Inflammatory macrophage (primary cell): Measurements from ENCODE around the gene NSD2.
A peak's percentile ranks its signal among the peaks of the same experiment; 100 is the strongest.

Experiments
- DNase-seq, 2 donors: peaks; one replicate each; pipeline ENCODE4 v3.0.0-alpha.2; 2020 to 2022

The NSD2 gene

DNA sequence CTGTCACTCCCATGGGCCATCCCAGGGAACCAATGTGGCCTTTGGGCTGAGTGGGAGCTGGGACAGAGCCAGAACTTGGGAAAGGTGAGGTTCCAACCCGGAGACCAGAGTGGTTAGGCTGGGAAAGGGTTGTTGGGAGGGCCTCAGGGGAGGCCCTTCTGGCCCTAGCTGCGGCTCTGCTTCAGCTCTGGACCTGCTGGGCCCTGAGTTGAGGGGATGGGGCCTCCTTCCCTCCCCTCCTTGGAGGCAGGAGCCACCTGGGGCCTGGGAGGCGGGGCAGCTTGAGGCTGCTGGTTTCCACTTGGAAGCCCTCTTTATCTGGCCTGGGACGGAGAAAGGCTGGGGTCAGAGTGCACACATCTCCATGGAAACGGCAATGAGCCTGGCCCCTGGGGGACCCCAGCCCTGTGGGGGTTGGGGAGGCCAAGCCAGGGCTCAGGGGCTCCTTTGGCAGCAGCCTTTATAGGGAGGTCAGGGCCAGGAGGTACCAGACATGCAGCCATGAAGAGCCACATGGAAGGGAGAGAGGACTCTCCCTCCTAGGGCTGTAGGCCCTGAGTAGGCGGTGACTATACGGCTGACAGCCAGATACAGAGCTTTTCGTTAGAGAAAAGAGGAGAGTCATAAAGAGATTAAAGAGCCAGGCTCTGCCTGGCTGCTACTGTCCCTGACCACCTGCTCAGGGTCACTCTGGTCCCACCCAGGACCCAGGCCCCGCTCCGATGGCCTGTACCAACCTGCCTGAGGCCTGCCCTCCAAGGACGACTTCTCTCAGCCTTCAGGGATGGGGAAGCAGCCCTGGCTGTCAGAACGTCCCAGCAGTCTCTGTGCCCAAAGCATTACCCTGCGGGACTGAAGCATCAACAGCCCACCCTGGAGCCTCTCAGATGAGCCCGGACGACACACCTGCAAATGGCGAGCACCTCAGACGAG, 6.9 kb upstream of the NSD2 start:
- DNase-seq, result no peak

DNA sequence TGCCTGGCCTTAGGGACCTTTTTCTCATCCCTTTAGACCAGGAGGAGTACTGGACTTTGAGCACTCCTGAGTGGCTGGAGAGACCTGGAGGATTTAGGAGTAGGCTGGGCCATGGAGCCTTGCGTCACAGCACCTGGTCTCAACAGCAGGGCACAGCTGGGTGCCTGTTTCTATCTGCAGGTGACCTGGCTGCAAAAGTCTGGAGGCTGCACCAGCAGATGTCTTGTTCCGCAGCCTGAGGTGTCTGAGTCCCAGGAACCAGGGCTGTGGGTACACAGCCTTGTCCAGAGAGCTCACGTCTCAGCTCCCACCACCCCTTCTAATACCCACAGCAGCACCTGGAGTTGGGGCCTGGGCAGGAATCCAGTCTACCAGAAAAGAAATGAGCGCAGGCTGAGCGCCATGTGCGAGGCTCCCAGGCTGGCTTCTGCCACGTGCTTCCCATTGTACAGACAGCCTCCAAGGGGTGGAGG, 5.0 kb upstream of the NSD2 start:
- no peak for DNase-seq

DNA sequence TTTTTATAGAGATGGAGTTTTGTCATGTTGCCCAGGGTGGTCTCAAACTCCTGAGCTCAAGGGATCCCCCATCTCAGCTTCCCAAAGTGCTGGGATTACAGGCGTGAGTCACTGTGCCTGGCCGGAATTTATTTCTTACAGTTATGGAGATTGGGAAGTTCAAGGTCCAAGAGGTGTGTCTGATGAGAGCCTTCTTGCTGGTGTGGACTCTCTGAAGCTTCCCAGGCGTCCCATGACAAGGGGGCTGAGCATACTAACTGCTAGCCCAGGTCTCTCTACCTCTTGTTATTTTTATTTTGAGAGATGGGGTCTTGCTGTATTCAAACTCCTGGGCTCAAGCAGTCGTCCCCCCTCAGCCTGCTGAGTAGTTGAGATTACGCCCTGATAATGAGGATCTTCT, 2.9 kb upstream of the NSD2 start:
- no peak for DNase-seq

DNA sequence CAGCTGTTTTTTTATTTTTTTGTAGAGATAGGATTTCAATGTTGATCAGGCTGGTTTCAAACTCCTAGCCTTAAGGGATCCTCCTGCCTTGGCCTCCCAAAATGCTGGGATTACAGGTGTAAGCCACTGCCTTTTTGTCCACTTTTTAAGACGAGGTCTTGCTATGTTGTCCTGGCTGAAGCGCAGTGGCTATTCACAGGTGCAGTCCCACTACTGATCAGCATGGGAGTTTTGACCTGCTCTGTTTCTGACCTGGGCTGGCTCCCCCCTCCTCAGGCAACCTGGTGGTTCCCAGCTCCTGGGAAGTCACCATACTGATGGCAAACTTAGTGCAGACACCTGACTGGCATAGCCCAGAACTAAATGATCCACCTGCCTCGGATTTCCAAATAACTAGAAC, 2.3 kb upstream of the NSD2 start:
- no peak for DNase-seq

DNA sequence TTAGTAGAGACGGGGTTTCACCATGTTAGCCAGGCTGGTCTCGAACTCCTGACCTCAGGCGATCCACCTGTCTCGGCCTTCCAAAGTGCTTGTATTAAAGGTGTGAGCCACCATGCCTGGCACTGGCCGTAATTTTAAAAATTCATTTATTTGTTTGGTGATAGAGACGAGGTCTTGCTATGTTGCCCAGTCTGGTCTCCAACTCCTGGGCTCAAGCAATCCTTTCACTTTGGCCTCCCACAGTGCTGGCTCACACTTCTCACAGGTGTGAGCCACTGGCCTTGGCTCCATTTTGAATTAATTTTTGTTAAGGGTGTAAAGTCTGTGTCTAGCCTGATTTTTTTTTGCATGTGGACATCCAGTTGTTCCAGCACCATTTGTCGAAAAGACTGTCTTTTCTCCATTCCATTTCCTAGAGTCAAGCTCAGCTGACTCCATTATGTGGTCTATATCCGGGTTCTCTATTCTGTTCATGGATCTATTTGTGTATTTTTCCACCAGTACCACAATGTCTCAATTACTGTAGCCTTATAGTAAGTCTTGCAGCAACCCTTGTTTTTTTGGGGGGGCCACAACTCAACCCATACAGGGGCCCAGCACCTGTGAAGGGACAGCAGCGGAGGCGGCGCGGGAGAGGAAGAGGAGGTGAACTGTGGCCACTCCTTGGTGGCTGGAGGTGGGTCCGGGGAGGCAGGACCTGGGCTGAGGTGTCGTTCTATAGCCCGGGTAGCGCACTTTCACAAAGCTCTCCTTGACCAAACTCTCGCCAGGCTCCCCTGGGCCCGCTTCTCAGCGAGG, 1.5 kb upstream of the NSD2 start:
- DNase-seq, result no peak

DNA sequence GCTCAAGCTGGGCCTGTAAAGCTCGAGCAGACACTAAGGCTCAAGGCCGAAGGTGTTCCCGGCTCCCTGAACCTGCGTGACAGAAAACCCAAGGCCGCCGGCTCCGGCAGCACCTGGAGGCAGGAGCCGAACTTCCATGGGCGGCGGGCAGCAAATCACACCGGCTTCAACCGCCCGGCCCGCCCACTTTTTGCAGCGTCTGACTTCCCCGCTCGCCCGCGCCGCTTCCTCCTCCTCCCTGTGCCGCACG, 940 bp upstream of the NSD2 start:
- DNase-seq, result peak; percentile 68 to 75

DNA sequence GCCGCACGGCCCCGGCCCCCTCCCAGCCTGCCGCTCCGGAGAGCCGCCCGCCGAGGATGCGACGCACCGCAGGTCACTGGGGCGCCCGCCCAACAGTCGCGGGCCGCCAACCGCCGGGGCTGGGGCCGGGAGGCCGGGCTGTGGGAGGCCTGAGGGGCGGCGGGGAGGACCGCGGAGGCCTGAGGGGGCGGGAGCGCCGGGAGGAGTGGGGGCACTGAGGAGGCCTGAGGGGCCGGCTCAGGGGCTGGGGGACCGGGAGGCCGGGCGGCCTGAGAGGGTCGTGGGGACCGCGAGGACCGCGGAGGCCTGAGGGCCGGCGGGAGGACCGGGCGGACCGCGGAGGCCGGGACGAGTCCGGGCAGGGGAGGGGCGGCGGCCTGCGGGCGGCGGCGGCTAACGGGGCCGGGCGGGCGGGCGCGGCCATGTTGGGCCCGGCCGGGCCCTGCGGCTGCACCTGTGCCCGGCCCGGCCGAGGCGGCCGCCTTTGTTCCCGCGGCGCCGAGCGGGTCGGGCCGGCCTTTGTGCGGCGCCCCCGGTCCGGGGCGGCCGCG, 353 bp downstream of the NSD2 start:
- DNase-seq, result no peak

DNA sequence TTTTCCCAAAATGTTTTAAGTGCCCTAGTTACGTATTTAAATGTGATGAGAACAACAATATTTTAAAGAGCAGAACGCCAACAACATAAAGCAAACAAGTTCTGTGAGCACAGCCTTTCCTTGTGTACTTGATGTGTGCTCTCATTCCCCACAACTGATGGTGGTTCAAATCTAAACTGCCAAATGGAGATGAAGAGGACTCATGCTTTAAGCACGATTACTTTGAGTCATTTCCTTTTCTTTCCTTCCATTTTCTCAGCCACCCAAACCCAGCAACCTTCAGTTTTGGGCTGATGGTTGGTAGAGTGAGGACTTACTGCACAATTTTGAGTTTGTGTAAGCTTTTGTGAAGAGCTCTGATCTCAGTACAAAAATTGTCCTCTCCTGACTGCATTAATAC, 1.7 kb downstream of the NSD2 start:
- DNase-seq, result no peak

DNA sequence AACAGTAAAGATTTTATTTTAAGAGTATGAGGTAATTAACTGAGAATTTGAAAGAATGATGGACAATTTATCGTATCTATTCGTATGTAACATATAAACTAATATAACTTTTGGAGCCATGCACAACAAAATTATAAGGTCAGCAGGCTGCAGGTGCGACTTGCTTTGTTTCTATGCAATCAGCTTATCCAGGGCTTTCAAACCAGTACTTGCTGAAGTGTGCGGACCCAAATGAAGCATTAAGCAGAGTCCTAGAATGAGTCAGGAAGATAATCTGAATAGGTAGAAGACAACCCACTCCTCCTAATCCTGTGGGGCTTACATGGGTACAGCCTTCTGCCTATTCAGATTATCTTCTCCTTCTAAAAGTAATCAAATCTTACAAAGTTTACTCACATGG, 2.1 kb downstream of the NSD2 start:
- DNase-seq, result no peak

DNA sequence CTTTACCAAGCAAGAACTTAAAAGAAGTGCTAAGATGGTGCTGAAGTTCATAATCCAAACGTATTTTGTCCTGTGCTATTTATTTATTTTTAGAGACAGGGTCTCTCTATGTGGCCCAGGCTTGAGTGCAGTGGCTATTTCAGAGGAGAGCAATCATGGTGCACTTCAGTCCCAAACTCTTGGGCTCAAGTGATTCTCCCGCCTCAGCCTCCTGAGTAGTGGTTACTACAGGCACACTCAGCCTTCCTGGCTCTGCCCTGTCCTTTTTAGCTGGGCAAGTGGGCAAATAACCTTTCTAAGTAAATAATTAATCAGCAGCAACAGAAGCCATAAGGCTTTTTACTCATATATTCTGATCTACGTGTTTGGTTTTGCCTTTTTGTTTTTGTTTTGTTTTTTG, 2.6 kb downstream of the NSD2 start:
- no peak for DNase-seq

DNA sequence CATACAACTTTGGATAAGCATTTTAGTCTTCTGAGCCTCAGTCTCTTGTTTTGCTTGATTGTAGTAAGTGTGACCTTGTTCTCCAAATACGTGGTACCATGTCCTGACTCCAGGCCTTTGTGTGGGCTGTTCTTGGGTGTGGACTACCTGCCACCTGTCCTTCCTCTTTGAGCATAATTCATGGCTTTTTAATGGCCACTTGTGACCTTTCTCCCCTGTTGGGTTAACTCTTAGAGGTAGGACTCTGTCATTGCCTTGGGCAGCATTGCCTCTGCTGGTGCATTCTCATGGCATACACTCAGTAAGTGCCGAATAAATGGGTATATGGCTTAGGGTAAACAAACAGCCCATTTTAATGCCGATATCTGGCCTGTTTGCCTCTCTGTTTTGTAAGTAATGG, 3.0 kb downstream of the NSD2 start:
- no peak for DNase-seq

DNA sequence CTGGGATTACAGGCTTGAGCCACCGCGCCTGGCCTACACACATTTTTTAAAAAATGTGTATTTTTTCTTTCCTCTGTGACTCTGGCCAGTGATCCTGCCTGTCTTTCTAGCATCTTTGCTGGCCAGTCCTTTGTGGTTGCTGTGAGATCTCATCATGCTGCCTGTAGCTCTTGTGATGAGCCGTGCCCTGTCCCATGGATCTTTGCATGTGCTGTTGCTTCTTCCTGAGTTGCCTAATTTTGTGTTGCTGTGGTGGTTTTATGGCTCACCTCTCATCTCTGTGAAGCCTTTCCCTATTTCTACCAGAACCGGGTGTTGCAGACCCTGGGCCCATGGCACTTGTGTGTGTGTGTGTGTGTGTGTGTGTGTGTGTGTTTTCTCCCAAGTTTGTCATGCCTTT, 8.3 kb downstream of the NSD2 start:
- DNase-seq, result peak in 1 of 2 donors; percentile 36

DNA sequence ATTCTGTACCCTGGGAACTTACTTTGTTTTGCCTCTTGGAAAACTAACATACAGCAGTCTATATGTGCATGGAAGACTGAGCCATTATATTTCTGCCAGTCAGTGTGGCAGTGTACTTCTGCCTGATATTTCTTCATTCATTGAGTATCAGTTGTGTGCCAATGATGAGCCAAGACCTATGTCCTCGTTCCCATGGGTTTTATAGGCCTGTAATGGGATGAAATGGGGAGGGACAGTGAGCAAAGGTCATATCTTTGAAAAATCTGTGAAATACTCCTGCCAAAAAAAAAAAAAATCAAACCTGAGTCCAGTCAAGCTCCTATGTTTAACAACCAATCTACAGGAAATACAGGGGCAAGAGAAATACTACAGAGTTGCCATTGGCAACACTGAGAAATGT, 9.1 kb downstream of the NSD2 start:
- DNase-seq, result no peak

DNA sequence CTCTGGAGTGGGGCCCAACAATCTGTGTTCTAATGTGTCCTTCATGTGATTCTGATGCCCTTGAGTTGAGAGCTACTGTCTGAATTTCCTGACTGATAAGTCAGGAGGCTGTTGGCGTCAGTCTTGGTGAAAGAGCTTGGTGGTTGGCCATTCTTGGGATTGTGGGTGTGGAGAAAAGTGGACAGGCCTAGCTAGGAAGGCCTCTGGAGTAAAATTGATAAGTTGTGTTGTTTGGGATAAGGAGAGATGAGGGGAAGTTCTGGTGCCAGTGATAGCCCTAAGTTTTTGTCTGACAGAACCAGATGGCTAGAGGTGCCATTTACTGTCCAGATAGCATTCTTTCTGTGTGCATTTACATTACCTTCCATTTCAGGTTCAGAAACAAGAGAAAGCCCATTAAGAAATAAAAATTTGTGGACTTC, 11.7 kb downstream of the NSD2 start:
- no peak for DNase-seq

DNA sequence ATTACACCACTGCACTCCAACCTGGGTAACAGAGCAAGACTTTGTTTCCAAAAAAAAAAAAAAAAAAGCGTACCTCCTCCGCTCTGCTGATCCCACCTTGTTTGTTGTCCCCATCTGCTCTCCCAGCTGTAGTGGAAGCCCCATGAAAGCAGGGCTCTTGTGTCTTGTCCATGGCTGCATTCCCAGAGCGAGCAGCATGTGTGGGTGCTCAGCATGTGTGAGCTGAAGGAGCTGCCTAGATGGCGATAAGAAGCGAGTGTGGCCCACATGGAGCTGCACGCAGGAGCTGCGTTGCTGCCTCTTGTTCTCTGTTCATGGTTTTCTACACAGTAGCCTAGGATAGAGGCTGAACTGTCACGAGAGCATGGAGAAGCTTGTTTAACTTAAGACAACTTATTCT, 12.4 kb downstream of the NSD2 start:
- DNase-seq, result no peak

DNA sequence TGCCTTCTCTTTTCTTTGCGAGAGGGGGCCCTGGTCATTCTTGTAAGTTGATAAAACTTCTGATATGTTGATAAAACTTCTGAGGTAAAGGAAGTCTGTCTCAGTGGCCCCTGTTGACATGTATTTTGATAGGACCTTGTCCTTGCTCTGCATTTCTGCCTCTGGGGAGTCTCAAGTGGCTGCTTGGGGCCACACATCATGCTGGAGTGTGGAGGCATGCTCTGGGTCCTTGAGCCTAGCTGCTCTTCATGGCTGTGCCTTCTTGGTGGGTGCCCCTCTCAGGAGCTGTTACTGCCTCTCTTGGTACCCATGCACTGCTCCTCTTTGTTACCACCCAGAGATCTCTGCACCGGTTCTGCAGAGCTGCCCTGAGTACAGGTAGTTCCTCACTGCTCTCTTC, 14.2 kb downstream of the NSD2 start:
- DNase-seq, result no peak

DNA sequence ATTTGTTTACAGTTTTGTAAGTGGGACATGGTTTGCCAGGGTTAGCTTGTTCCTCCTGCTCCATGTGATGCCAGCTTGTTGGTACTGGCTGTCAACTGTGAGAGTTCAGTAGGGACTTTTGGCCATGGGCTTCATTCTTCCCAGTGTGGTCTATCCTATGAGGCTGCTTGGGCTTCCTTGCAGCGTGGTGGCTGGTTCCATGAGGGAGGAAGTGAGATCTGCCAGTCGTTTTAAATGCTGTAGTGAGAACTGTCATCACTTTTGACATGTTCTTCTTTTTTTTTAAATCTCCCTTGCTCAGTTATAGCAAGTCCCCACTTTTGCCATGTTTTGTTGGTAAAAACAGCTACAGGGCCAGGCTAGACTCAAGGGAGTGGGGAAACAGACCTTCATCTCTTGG, 15.9 kb downstream of the NSD2 start:
- DNase-seq, result peak; percentile 55 to 58

DNA sequence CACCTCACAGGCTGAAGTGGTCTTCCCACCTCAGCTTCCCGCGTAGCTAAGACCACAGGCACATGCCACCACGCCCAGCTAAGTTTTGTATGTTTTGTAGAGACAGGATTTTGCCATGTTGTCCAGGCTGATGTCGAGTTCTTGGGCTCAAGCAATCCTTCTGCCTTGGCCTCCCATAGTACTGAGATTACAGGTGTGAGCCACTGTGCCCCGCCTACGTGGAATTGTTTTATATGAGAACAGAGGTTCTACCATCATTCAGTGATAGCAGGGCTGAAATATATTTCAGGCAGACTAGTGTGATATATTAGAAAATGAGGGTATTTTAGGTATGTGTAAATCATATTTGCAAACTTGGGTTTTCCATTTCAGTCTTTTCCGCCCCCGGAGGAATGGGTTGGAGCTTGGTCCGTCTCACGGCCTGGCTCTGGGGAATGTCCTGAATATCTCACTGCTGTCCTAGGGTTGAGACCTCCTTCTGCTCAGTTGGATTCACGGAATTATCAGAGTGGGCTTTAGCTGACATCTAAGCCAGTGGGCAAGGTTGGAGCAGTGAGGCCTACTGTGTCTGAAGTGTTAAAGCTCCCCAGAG, 19.9 kb downstream of the NSD2 start:
- no peak for DNase-seq

DNA sequence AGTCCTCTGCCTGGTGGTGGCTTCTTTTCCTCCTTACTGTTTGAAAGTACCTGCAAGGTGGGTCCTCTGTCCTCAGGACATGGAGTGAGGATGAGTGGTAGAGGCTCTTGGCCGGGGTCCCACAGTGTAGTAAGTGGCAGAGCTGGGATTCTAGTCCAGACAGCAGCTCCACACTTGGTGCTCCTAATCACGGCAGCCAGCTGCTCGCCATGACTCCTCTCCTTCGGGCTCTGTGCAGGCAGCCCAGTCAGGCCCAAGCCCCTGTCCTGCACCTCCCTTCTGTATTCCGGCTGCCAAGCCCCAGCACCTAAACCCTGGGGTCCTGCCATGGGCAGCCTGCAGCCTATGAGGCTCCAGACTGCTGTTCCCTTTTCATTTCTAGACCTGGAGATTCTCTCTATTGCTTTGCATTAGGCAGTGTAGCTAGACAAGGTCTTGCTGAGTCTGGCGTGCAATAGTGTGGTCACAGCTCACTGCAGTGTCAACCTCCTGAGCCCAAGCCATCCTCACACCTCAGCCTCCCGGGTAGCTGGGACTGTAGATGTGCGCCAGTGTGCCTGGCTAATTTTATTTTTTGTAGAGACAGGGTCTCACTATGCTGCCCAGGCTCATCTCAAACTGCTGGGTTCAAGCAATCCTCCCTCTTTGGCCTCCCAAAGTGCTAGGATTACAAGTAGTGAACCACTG, 24.9 kb downstream of the NSD2 start:
- no peak for DNase-seq

DNA sequence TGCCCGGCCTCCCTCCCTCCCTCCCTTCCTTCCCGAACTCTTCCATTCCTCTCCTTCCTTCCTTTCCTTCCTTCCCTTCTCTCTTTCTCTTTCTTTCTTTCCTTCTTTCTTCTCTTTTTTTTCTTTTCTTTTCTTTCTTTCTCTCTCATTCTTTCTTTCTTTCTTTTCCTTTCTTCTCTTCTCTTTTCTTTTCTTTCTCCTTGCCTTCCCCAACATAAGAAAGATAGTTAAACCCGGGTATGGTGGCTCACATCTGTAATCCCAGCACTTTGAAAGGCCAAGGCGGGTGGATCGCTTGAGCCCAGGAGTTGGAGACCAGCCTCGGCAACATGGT, 25.4 kb downstream of the NSD2 start:
- no peak for DNase-seq

DNA sequence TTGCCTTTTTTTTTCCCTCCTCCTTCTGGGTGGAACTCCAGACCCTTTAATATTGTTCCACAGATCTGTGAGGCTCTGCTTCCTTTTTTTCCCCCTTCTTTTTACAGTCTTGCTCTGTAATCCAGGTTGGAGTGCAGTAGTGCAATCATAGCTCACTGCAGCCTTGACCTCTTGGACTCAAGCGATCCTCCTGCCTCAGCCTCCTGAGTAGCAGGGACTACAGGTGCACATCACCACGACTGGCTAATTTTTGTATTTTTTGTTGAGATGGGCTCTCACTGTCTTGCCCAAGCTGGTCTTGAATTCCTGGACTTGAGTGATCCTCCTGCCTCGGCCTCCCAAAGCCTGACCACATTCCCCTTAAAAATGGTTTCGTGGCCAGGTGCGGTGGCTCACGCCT, 26.8 kb downstream of the NSD2 start:
- no peak for DNase-seq

DNA sequence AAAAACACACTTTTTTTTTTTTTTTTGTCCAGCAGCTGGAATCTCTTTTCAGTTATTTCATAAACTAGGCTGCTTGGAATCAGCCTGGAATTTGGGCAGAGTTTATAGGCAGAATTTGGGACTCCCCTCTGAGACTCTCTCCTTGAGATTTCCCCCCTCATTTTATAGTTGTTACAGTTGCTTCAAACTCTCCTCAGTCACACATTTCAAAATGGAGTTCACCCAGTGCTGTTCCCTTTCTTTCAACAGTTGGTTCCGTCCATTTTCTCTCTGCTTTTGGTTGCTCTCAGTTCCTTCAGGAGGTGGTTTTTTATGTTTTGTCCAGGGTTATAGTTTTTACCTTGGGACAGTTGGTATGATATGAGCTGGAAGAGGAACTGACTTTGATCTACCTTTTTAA, 27.5 kb downstream of the NSD2 start:
- no peak for DNase-seq
